ENCODE measurements around the gene ABHD4.

- no peak for TF ChIP-seq POLR2A (IDR thresholded peaks at IDR 0.05; ENCODE audit: low read depth)
- no peak for TF ChIP-seq POLR2AphosphoS5 (IDR thresholded peaks at IDR 0.05)
- no peak for TF ChIP-seq CTCF (IDR thresholded peaks at IDR 0.05)
- TF ChIP-seq EP300 (IDR thresholded peaks at IDR 0.05), result no peak
These were observed 43.7 kb downstream of the ABHD4 start for GRCh38 chr14:22641846-22642245.
